Activated T-cell treated with anti-CD3 and anti-CD28 coated beads, Interleukin-2, amount 50 U/mL, for 4 hours (primary cell): ENCODE data around the gene CEP170B. TPM values are rescaled to one million over a fixed set of nuclear protein-coding genes. Genes with fewer than 3 reads are reported as not detected.
"Not testable (repeated sequence)": the region's sequence is repeated elsewhere in the genome, so short reads cannot be mapped to it uniquely, and the experiment has no call there.

Experiments used
- ATAC-seq, 2 donors: fragments of 200-7000 bp; cut with Tn5 transposase; one replicate each; pipeline ENCODE4 v1.10.0; 2021
- DNase-seq: peaks from one replicate; pipeline ENCODE4 v3.0.0-alpha.2; 2020
- H3K27me3 Mint-ChIP-seq: one replicate; pipeline ENCODE4 v1.8.0; 2021; ENCODE audit warnings: low read depth, mixed read lengths
- H3K36me3 Mint-ChIP-seq: one replicate; pipeline ENCODE4 v1.8.0; 2022; ENCODE audit warnings: mixed read lengths; ENCODE audit not compliant: insufficient read depth
- H3K4me1 Mint-ChIP-seq: one replicate; pipeline ENCODE4 v1.8.0; 2021; ENCODE audit warnings: low read depth, mixed read lengths
- H3K4me3 Mint-ChIP-seq: one replicate; pipeline ENCODE4 v1.8.0; 2021; ENCODE audit warnings: mild to moderate bottlenecking, moderate library complexity, mixed read lengths
- H3K9me3 Mint-ChIP-seq: one replicate; pipeline ENCODE4 v1.8.0; 2021; ENCODE audit warnings: mixed read lengths
- total RNA-seq, 3 donors: library from RNA; stranded (reverse); gene quantifications; one replicate each; pipeline ENCODE4 v1.2.1, GENCODE V29; 2021

CEP170B gene
- total RNA-seq, 3 donors from 2014 or later, result 6.9 to 11.1 (median 7.5) TPM

GRCh38 chr14:104856869-104857860 is 7.9 kb upstream of the CEP170B start:
- Mint-ChIP-seq H3K4me3 (no peak overlapping the region), H3K27me3 (peaks cover 6% of the 10 kb centered on the region), H3K4me1 (no peaks in the 10 kb centered on the region), H3K36me3 (no peaks in the 10 kb centered on the region), H3K9me3 (no peaks in the 10 kb centered on the region)
- ATAC-seq (no peak), DNase-seq (no peak)

- not testable (repeated sequence) for H3K4me3 Mint-ChIP-seq, H3K36me3 Mint-ChIP-seq, H3K9me3 Mint-ChIP-seq, DNase-seq, ATAC-seq, H3K27me3 Mint-ChIP-seq, H3K4me1 Mint-ChIP-seq
Measured at GRCh38 chr14:104857931-104858330, 7.1 kb upstream of the CEP170B start.

GRCh38 chr14:104858811-104859426 is 6.1 kb upstream of the CEP170B start:
- H3K27me3 Mint-ChIP-seq, result no peaks in the 10 kb centered on the region
- no peak overlapping the region for H3K4me3 Mint-ChIP-seq
- no peaks in the 10 kb centered on the region for H3K9me3 Mint-ChIP-seq
- no peak for DNase-seq
- H3K36me3 Mint-ChIP-seq, result no peaks in the 10 kb centered on the region
- no peak for ATAC-seq
- H3K4me1 Mint-ChIP-seq, result no peaks in the 10 kb centered on the region

GRCh38 chr14:104859900-104860299 is 5.2 kb upstream of the CEP170B start:
- Mint-ChIP-seq H3K27me3 (no peaks in the 10 kb centered on the region), H3K4me1 (no peaks in the 10 kb centered on the region), H3K4me3 (no peak overlapping the region), H3K36me3 (no peaks in the 10 kb centered on the region), H3K9me3 (no peaks in the 10 kb centered on the region)
- no peak for DNase-seq
- no peak for ATAC-seq

DNA sequence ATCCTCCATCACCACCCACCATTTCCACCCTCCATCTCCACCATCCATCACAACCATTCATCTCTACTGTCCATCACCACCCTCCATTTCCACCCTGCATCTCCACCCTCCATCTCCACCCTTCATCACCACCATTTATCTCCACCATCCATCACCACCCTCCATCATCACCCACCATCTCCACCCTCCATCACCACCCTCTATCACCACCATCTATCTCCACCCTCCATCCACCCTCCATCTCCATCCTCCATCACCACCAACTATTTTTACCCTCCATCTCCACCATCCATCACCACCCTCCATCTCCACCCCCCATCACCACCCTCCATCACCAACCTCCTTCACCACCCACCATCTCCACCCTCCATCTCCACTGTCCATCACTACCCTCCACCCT is 4.7 kb upstream of the CEP170B start:
- Mint-ChIP-seq H3K4me3 (no peak overlapping the region), H3K36me3 (no peaks in the 10 kb centered on the region), H3K27me3 (no peaks in the 10 kb centered on the region), H3K4me1 (no peaks in the 10 kb centered on the region), H3K9me3 (no peaks in the 10 kb centered on the region)
- ATAC-seq, result no peak
- DNase-seq, result no peak

DNA sequence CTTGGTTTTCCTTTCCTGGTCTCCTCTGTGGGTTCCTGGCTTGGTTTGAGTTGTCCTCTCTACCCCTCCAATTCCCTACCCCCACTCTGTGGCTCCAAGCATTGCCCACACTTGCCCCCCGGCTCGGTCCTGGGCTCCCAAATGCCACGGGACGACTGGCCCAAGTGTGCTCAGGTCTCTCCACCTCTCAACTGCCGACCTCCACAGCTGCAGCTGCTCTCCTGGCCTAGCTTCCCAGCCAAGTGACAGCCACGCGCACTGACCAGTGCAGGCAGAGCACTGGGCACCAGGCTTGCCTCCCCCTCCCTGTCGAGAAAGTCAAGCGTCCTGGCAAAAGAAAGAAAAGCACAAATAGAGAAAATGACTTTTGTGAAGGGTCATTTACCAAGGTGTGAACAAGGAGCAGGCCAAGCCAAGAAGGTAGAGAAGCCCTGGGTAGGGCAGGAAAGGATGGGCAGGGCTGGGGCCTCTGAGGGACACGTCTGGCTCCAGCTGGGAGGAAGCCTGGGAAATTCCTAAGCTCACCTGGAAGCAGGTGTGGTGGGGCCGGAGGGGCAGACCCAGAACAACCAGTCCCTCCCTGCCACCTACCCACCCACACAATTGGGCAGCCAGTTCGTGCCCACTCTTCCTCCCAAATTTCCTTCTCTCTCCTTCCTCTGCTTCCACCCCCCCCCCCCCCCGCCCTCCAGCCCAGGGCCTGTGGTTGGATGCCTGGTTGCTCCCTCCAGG is 1.8 kb upstream of the CEP170B start:
- peak overlapping the region; percentile 35 for H3K4me3 Mint-ChIP-seq
- ATAC-seq, result no peak
- no peaks in the 10 kb centered on the region for H3K9me3 Mint-ChIP-seq
- H3K36me3 Mint-ChIP-seq, result no peaks in the 10 kb centered on the region
- DNase-seq, result peak; percentile 3
- no peaks in the 10 kb centered on the region for H3K27me3 Mint-ChIP-seq
- H3K4me1 Mint-ChIP-seq, result peaks cover 8% of the 10 kb centered on the region

GRCh38 chr14:104863923-104864266 is 1.2 kb upstream of the CEP170B start:
- DNase-seq, result peak; percentile 4
- Mint-ChIP-seq H3K9me3 (no peaks in the 10 kb centered on the region), H3K4me1 (peaks cover 8% of the 10 kb centered on the region), H3K27me3 (no peaks in the 10 kb centered on the region), H3K4me3 (peak overlapping the region; percentile 67), H3K36me3 (no peaks in the 10 kb centered on the region)
- no peak for ATAC-seq

DNA sequence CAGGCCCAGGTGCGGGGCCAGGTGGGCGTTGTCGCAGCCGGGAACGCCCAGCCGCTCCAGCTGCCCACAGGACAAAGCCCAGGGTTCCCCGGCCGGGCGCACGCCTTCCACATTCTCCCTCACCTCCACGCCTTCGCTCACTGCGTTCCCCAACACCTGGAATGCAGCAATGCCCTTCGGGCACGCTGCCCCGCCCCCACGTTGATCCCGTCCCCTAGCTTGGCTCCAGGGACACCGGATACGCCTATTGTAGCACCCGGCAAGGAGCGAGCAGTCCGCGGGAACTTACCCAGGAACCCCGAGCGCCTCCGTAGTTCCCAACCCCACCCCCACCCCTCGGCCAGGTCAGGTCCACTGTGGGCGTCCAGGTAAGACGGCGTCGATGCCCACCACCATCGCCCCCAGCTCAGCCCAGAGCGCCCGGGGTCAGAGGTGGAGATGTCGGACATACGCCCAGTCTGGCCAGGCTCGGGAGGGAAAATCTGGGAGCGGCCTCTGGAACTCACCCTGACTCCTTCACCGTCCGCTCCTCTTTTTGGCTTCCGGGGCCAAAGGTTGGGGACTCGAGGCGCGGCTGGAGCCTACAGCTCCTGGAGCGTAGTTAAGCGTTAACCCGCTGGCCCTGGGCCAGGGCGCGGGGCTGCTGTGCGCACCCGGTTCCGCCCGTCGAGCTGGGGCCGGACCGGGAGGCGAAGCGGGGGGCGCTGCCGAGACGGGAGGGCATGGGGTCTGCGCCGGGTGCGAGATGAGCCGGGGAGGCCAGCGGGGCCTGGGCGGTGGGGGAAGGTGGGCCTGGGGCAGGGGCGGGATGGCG is 594 bp upstream of the CEP170B start:
- peaks cover 8% of the 10 kb centered on the region for H3K4me1 Mint-ChIP-seq
- H3K4me3 Mint-ChIP-seq, result peak overlapping the region; percentile 67
- no peaks in the 10 kb centered on the region for H3K27me3 Mint-ChIP-seq
- DNase-seq (peak; percentile 5), ATAC-seq (peak; percentile 11 to 23)
- H3K9me3 Mint-ChIP-seq, result no peaks in the 10 kb centered on the region
- no peaks in the 10 kb centered on the region for H3K36me3 Mint-ChIP-seq

- Mint-ChIP-seq H3K9me3 (no peaks in the 10 kb centered on the region), H3K4me1 (peaks cover 8% of the 10 kb centered on the region), H3K36me3 (no peaks in the 10 kb centered on the region), H3K4me3 (peak overlapping the region; percentile 72), H3K27me3 (no peaks in the 10 kb centered on the region)
- ATAC-seq (peak; percentile 67 to 73), DNase-seq (peak; percentile 39)
Measured at GRCh38 chr14:104865631-104866441, 768 bp downstream of the CEP170B start.

DNA sequence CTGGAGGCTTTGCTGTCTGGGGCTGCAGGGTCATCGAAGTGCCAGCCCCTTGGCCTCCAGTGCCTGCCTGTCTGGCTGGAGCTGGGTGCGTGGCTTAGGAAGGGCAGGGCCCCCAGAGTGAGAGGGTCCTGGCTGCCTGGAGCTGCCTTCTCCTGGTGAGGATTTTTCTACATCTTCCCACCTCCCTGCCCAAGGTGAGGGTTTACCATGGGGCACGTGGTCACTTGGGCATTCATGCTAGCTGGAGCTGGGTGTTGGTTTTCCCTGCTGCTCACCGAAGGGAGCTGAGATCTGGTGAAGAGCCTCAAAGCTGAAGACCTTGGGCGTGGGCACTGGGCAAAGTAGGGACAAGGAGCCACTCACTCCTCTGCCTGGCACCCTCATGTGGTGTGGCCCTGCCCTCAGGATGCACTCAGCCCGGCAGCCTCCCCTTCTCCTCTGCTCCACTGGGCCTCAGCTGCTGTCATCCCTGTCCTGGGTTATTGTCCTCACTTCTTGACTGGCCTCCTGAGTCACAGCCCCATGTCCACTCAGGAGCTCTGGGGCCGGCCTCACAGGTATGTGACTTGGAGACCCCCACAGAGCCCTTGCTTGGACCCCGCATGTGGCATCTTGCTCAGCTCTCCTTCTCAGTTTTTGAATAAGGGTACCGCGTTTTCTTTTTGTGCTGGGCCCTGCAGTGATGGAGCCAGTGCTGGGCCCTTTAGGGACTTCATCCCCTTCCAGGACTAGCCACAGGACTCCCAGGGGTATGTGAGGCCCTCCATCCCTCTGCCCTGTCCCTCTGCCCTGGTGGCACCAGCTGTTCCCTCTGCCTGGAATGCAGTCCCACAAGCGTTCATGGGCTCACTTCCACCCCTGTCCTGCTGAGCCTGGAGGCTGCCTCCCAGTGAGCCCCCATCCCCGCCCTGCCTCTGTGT is 1.6 kb downstream of the CEP170B start:
- peak overlapping the region; percentile 72 for H3K4me3 Mint-ChIP-seq
- ATAC-seq (no peak), DNase-seq (peak; percentile 3)
- no peaks in the 10 kb centered on the region for H3K27me3 Mint-ChIP-seq
- H3K4me1 Mint-ChIP-seq, result peaks cover 8% of the 10 kb centered on the region
- H3K36me3 Mint-ChIP-seq, result no peaks in the 10 kb centered on the region
- no peaks in the 10 kb centered on the region for H3K9me3 Mint-ChIP-seq

GRCh38 chr14:104867371-104868059 is 2.4 kb downstream of the CEP170B start:
- no peaks in the 10 kb centered on the region for H3K36me3 Mint-ChIP-seq
- H3K27me3 Mint-ChIP-seq, result no peaks in the 10 kb centered on the region
- peaks cover 11% of the 10 kb centered on the region for H3K4me1 Mint-ChIP-seq
- ATAC-seq (no peak), DNase-seq (no peak)
- peak overlapping the region; percentile 72 for H3K4me3 Mint-ChIP-seq
- no peaks in the 10 kb centered on the region for H3K9me3 Mint-ChIP-seq
